Activated naive CD4-positive, alpha-beta T cell treated with anti-CD3 and anti-CD28 coated beads, Interleukin-2, amount 10 ng/mL, durations not matched to agents 5 hours and 36 hours (primary cell): Measurements from ENCODE around the gene HLCS. TPM values are rescaled to one million over a fixed set of nuclear protein-coding genes. Genes with fewer than 3 reads are reported as not detected.

Experiments used
- total RNA-seq, 2 experiments: library from RNA; stranded (reverse); gene quantifications; one replicate each; pipeline ENCODE4 v1.2.3, GENCODE V29; 2021

HLCS gene
- total RNA-seq = 10 to 100 TPM; 12.3 to 14.3 TPM

GRCh38 chr21:36966066-36966820 is at the start of gene HLCS:
Gene HLCS, minus strand, starts transcription at chr21:36966669. Its CDS starts 31 bp downstream, at chr21:36966638.

GRCh38 chr21:37006486-37007291 is 40.2 kb upstream of the HLCS start, which contains the start of gene RIPPLY3:
Gene RIPPLY3, plus strand, starts transcription at chr21:37006702. Its CDS starts 71 bp downstream, at chr21:37006773.

Other genes with a start within 250 kb of the HLCS start
- under 1 TPM in 1 of 2 experiments, not detected in 1; 0.14 TPM for gene RIPPLY3, start 40.0 kb upstream of the HLCS start, total RNA-seq
- 10 to 100 TPM; 14.8 to 19.3 TPM for gene PIGP, start 106.4 kb upstream of the HLCS start, total RNA-seq
- 10 to 100 TPM; 65.2 to 68.8 TPM for gene TTC3, start 106.6 kb upstream of the HLCS start, total RNA-seq